DND-41 (cell line): Measurements from ENCODE around the gene CERS6.

Source experiments
- ATAC-seq: fragments of 200-7000 bp; cut with Tn5 transposase; 3 replicates; pipeline ENCODE4 v1.9.1; 2021; ENCODE audit warnings: low read depth; ENCODE audit not compliant: insufficient read depth
- DNase-seq: peaks from one replicate; pipeline ENCODE4 v3.0.0-alpha.2; 2020
- H2AFZ ChIP-seq: 2 replicates; pipeline ENCODE4 v1.6.0; 2012; ENCODE audit warnings: low read depth, low read length
- H3K27ac ChIP-seq: 2 replicates; pipeline ENCODE4 v1.5.1; 2012; ENCODE audit warnings: low read length, inconsistent platforms
- H3K27me3 ChIP-seq: fragments of 200-600 bp; sonication (generic); 2 replicates; pipeline ENCODE4 v1.6.0; 2012; ENCODE audit warnings: low read length, mild to moderate bottlenecking, inconsistent platforms; ENCODE audit not compliant: insufficient read depth, poor library complexity
- H3K36me3 ChIP-seq: 2 replicates; pipeline ENCODE4 v1.5.1; 2012; ENCODE audit warnings: low read length, inconsistent platforms; ENCODE audit not compliant: insufficient read depth
- H3K4me1 ChIP-seq: 2 replicates; pipeline ENCODE4 v1.5.1; 2012; ENCODE audit warnings: mild to moderate bottlenecking, low read length; ENCODE audit not compliant: insufficient read depth
- H3K4me2 ChIP-seq: 2 replicates; pipeline ENCODE4 v1.6.0; 2012; ENCODE audit warnings: mild to moderate bottlenecking, moderate library complexity, low read length, inconsistent platforms; ENCODE audit not compliant: insufficient read depth
- H3K4me3 ChIP-seq, 2 experiments: fragments of 200-600 bp in 1 of 2; shearing (Covaris generic) in 1 of 2; 2 replicates each; pipeline ENCODE4 v1.5.1; 2012 to 2016; ENCODE audit warnings: inconsistent platforms in 2 of 2, low read length in 2 of 2, mild to moderate bottlenecking in 2 of 2, low read depth in 1 of 2, moderate library complexity in 1 of 2
- H3K79me2 ChIP-seq: 2 replicates; pipeline ENCODE4 v1.6.0; 2012; ENCODE audit warnings: low read length, inconsistent platforms; ENCODE audit not compliant: insufficient read depth
- H3K9ac ChIP-seq: 2 replicates; pipeline ENCODE4 v1.6.0; 2012; ENCODE audit warnings: low read depth, mild to moderate bottlenecking, inconsistent platforms, low read length, moderate library complexity
- H3K9me3 ChIP-seq: 2 replicates; pipeline ENCODE4 v1.5.1; 2012; ENCODE audit warnings: low read length, moderate library complexity, mild to moderate bottlenecking, inconsistent platforms; ENCODE audit not compliant: insufficient read depth, severe bottlenecking
- H4K20me1 ChIP-seq: 2 replicates; pipeline ENCODE4 v1.6.0; 2012; ENCODE audit warnings: low read length; ENCODE audit not compliant: insufficient read depth
- CTCF ChIP-seq: IDR thresholded peaks from 2 replicates; pipeline ENCODE4 v1.5.1; 2012; ENCODE audit warnings: borderline replicate concordance, low read length, moderate library complexity, mild to moderate bottlenecking; ENCODE audit not compliant: poor library complexity, severe bottlenecking; ENCODE audit errors: extremely low read depth
- EZH2 ChIP-seq: IDR thresholded peaks from 3 replicates; pipeline ENCODE4 v1.6.1; 2012; ENCODE audit warnings: borderline replicate concordance, low read depth, mild to moderate bottlenecking, moderate library complexity, low read length, inconsistent platforms; ENCODE audit not compliant: severe bottlenecking

The CERS6 gene

GRCh38 chr2:168504323-168504722 lies 48.3 kb downstream of the CERS6 start:
- Histone ChIP-seq H3K9me3 (peaks cover 3% of the 10 kb centered on the region), H3K9ac (no peak overlapping the region), H4K20me1 (peaks cover 15% of the 10 kb centered on the region; the same call in 1 of the 2 replicates), H3K4me2 (no peak overlapping the region), H2AFZ (no peak overlapping the region), H3K27me3 (no peaks in the 10 kb centered on the region), H3K4me1 (no peaks in the 10 kb centered on the region), H3K79me2 (peaks cover 23% of the 10 kb centered on the region), H3K36me3 (no peaks in the 10 kb centered on the region), H3K27ac (no peak overlapping the region), H3K4me3 (no peak overlapping the region)
- no peak for TF ChIP-seq CTCF
- TF ChIP-seq EZH2: no peak
- ATAC-seq (no peak), DNase-seq (no peak)

- DNase-seq: no peak
- Histone ChIP-seq H3K9ac (no peak overlapping the region), H3K4me3 (no peak overlapping the region), H3K36me3 (no peaks in the 10 kb centered on the region), H3K27ac (no peak overlapping the region), H4K20me1 (peaks cover 20% of the 10 kb centered on the region; the same call in 1 of the 2 replicates), H3K79me2 (peaks cover 26% of the 10 kb centered on the region; the same call in 1 of the 2 replicates), H2AFZ (no peak overlapping the region), H3K4me2 (no peak overlapping the region), H3K9me3 (no peaks in the 10 kb centered on the region), H3K4me1 (no peaks in the 10 kb centered on the region), H3K27me3 (no peaks in the 10 kb centered on the region)
- no peak for TF ChIP-seq CTCF
- no peak for TF ChIP-seq EZH2
- no peak for ATAC-seq
These were observed 54.2 kb downstream of the CERS6 start for GRCh38 chr2:168510125-168510756.

- Histone ChIP-seq H3K9ac (no peak overlapping the region), H3K27ac (no peak overlapping the region), H3K36me3 (no peaks in the 10 kb centered on the region), H3K79me2 (peaks cover 31% of the 10 kb centered on the region), H3K4me3 (no peak overlapping the region), H4K20me1 (peaks cover 14% of the 10 kb centered on the region; the same call in 1 of the 2 replicates), H3K4me2 (no peak overlapping the region), H3K27me3 (no peaks in the 10 kb centered on the region), H2AFZ (no peak overlapping the region), H3K4me1 (no peaks in the 10 kb centered on the region), H3K9me3 (no peaks in the 10 kb centered on the region)
- TF ChIP-seq EZH2 (no peak), CTCF (no peak)
- ATAC-seq (no peak), DNase-seq (no peak)
These were observed 58.6 kb downstream of the CERS6 start for GRCh38 chr2:168514692-168515091.
